ENCODE measurements around the gene SOHLH2. TPM values are rescaled to one million over a fixed set of nuclear protein-coding genes. Genes with fewer than 3 reads are reported as not detected.

The SOHLH2 gene, protein sequence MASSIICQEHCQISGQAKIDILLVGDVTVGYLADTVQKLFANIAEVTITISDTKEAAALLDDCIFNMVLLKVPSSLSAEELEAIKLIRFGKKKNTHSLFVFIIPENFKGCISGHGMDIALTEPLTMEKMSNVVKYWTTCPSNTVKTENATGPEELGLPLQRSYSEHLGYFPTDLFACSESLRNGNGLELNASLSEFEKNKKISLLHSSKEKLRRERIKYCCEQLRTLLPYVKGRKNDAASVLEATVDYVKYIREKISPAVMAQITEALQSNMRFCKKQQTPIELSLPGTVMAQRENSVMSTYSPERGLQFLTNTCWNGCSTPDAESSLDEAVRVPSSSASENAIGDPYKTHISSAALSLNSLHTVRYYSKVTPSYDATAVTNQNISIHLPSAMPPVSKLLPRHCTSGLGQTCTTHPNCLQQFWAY
- total RNA-seq (2022; extraction: Qiagen RNA extraction; ENCODE audit: low read depth): not detected in 5 replicates

DNA sequence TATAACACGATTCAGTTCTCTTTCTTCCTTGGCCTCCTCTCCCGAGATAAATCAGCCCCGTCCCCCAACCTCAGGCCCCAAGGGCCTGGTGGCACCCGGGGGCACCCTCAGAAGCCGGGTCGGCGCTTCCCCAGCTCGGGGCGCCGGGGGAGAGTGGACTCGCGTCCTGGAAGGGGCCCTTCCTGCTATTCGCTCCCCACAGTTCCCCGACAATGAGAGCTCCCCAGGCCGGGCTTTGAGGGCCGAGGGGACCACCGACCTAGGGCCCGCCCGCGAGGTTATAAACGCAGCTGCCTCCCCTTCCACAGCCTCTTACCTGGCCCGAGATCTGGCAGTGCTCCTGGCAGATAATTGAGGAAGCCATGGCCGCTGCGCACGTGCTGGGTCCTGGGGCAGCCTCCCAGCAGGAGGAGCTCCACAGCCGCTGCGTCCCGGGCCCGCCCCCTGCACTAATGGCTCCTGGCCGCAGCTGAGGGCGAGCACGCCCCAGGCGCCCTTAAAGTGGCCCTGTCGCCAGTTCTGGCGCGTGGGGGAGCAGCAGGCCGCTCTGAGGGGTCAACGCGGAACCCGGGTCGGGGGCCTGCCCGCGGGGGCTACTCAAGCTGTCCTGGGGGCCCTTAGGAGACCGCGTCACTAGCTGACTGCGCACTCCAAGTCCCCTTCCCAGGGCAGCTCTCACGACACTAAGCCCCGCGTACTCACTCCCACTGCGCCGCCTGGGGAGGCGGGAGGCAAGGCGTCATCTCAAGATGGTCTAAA, at the start of gene SOHLH2:
TSS of gene SOHLH2 (minus strand) at position 394 of the 759 bp plus-strand sequence. CDS start at position 364, 30 bp downstream.

DNA sequence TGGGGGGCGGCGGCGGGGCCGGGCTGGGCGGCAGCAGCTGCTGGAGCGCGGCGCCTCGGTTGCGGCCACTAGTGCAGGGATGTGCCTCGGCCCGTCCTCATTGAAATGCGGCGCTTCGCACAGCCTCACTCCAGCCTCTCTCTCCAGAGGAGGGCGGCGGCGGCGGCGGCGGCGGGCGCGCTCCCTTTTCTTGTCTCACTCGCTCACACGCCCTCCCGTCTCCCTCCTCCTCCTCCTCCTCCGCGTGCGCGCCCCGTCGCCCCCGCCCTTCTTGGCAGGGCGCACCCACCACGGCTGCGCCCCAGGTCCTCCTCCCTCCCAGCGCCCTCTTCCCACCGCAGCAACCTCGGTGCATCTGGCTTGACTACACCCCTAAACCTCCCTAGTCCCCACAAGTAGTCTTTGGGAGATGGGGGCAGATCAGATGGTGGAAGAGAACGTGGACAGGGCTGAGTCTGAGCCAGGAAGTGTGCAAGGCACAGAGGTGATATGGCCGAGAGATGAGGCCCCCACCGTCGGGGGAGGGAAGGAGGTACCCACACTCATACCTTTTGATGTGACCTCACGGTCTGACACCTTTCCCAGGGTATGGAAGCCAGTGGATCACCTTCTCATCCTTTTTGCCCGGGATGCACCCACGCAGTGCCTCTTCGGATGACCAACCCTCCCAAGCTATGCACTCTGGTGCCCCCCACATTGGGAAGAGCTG, 83.0 kb downstream of the SOHLH2 start, which contains the start of gene DCLK1:
TSS of gene DCLK1 (minus strand) at position 161 of the 709 bp plus-strand sequence.

Other genes with a start within 250 kb of the SOHLH2 start
- gene DCLK1, start 83.2 kb downstream of the SOHLH2 start, total RNA-seq (2022; extraction: Qiagen RNA extraction; ENCODE audit: low read depth): 0.65 to 1.2 TPM (median 0.86 TPM) in 5 replicates
- gene CCDC169, start 83.3 kb upstream of the SOHLH2 start, total RNA-seq (2022; extraction: Qiagen RNA extraction; ENCODE audit: low read depth): 0.28 to 0.74 TPM (median 0.35 TPM) in 5 replicates
- 22.8 to 32.7 TPM (median 24.5 TPM) in 5 replicates for gene SPART, start 131.8 kb upstream of the SOHLH2 start, total RNA-seq (2022; extraction: Qiagen RNA extraction; ENCODE audit: low read depth)
- 0.21 to 0.46 TPM (median 0.25 TPM) in 5 replicates for gene CCNA1, start 217.9 kb upstream of the SOHLH2 start, total RNA-seq (2022; extraction: Qiagen RNA extraction; ENCODE audit: low read depth)